Measurements from ENCODE around the gene MYO5B. TPM values are rescaled to one million over a fixed set of nuclear protein-coding genes. Genes with fewer than 3 reads are reported as not detected.

MYO5B gene
- total and polyA plus RNA-seq, 10 of the 15 experiments (the other 5 are each of a cell fraction or from before 2014, with no cell fraction given), result 2.5 to 4.5 (median 3.3) TPM

GRCh38 chr18:50181590-50181989 is 13.4 kb downstream of the MYO5B start:
- Histone ChIP-seq H3K4me1 (ENCODE audit: control insufficient read depth, insufficient read depth, low read length) (no peaks in the 10 kb centered on the region), H3K9me3 (replicated peaks; ENCODE audit: control insufficient read depth, insufficient read depth, low read length) (no peaks in the 10 kb centered on the region; the same call in 2 of the 3 replicates), H3K9ac (ENCODE audit: control insufficient read depth, insufficient read depth, low read length) (no peak overlapping the region), H3K27ac (ENCODE audit: control insufficient read depth, insufficient read depth) (no peak overlapping the region), H3K79me2 (ENCODE audit: control insufficient read depth, insufficient read depth, low read length) (no peaks in the 10 kb centered on the region), H4K20me1 (ENCODE audit: control insufficient read depth, insufficient read depth) (no peaks in the 10 kb centered on the region), H3K4me3 (no peak overlapping the region), H3K27me3 (replicated peaks in 1 of 2; ENCODE audit: control insufficient read depth in 2 of 2, insufficient read depth in 2 of 2, low read length in 1 of 2) (0 out of 4 replicates have a peak, but pooled peaks cover 0 to 2% of the 10 kb centered on the region in 2 experiments), H3K36me3 (ENCODE audit: control insufficient read depth in 2 of 2, insufficient read depth in 2 of 2, low read length in 1 of 2) (no peaks in the 10 kb centered on the region), H2AFZ (ENCODE audit: control insufficient read depth, low read depth, low read length) (no peak overlapping the region), H3K4me2 (ENCODE audit: control insufficient read depth, insufficient read depth) (no peak overlapping the region)
- FAIRE-seq (no peak), ATAC-seq (no peak), DNase-seq (ENCODE audit: low read depth, low spot score) (no peak)
- no TSS peak for BruUV-seq (replicated peaks)
- in situ Hi-C loops (cut with MboI), result no loop called here
- ChIA-PET RAD21 (ENCODE audit: unreplicated experiment) (interaction anchor here (0.8 to 1.6 kb wide), 2 partner anchors 9 to 35 kb away, joined by 3 read pairs; no protein-coding TSS in a partner anchor), SMC1A (ENCODE audit: uncharacterized antibody, unreplicated experiment) (interaction anchor here (0.7 to 13.1 kb wide), 4 partner anchors 10 to 42 kb away, joined by 3 to 70 read pairs (median 5); no protein-coding TSS in a partner anchor), POLR2A (no interaction called here), CTCF (interaction anchor here (2.0 kb wide), 1 partner anchor 14 kb away, joined by 6 read pairs; no protein-coding TSS in a partner anchor)
- 14% methylated on average over 2 of the region's 2 CpGs for WGBS (ENCODE audit: insufficient coverage, insufficient replicate concordance, low lambda C conversion rate, missing lambda C conversion rate)
- intact Hi-C loops (cut with micrococcal nuclease; ENCODE audit: unreplicated experiment), result loop anchor here (10.0 kb wide), 1 partner anchor 47 kb away; no protein-coding TSS in a partner anchor
- TF ChIP-seq BCL11A (IDR thresholded peaks at IDR 0.05; ENCODE audit: low read depth, low read length), result no peak
- TF ChIP-seq FOXK2 (IDR thresholded peaks at IDR 0.05), result no peak
- no peak for TF ChIP-seq NR2C2 (IDR thresholded peaks at IDR 0.05; ENCODE audit: borderline replicate concordance, control insufficient read depth, insufficient read length, low read depth)
- TF ChIP-seq RBBP5 (conservative IDR thresholded peaks at IDR 0.05), result no peak
- no peak for TF ChIP-seq RB1 (IDR thresholded peaks at IDR 0.05; ENCODE audit: borderline replicate concordance)
- TF ChIP-seq EGR1 (IDR thresholded peaks at IDR 0.05; ENCODE audit: borderline replicate concordance in 1 of 2, low read depth in 2 of 2, low read length in 2 of 2), result no peak
- no peak for TF ChIP-seq SREBF1 (IDR thresholded peaks at IDR 0.05; ENCODE audit: low read length)
- no peak for TF ChIP-seq ZNF687 (IDR thresholded peaks at IDR 0.05)
- TF ChIP-seq RFX5 (IDR thresholded peaks at IDR 0.05; ENCODE audit: low read depth, low read length), result no peak
